ENCODE measurements around the gene BABAM2. TPM values are rescaled to one million over a fixed set of nuclear protein-coding genes. Genes with fewer than 3 reads are reported as not detected.

Gene BABAM2
- total RNA-seq, 1 experiment from 2014 or later = 27.1 TPM

DNA sequence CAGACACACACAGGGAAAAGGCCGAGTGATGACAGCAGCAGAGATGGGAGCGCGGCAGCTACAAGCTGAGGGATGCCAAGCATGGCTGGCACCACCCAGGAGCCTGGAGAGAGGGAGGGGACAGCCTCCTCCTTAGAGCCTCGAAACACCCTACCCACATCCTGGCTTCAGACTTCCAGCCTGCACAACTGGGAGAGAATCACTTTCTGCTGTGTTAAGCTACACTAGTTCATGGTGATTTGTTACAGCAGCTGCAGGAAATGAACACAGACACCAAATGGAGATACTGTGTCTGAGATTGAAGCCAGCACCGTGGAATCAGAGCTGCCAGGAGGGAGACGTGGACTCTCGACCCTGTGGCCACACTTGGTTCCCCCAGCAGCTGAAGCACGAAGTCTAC lies 474.6 kb downstream of the BABAM2 start:
- Mint-ChIP-seq H3K9me3 (no peaks in the 10 kb centered on the region), H3K27ac (no peak overlapping the region), H3K4me3 (no peak overlapping the region), H3K36me3 (ENCODE audit: insufficient read depth in 1 of 3, low read depth in 3 of 3) (no peaks in the 10 kb centered on the region), H3K4me1 (peaks cover 17 to 26% of the 10 kb centered on the region in 2 experiments), H3K27me3 (ENCODE audit: low read depth) (peaks cover 11% of the 10 kb centered on the region)
- H3T11ph ChIP-seq (ENCODE audit: low read length) = no peak overlapping the region
- H3K9me3 ChIP-seq (ENCODE audit: control insufficient read depth, low read depth, low read length) = no peaks in the 10 kb centered on the region
- H2AK5ac ChIP-seq (ENCODE audit: insufficient read length, low read length) = no peak overlapping the region
- no peak overlapping the region for H3K56ac ChIP-seq (ENCODE audit: insufficient read length, low read depth, low read length)
- no peak overlapping the region for H2BK120ac ChIP-seq (ENCODE audit: low read depth, low read length, poor library complexity, severe bottlenecking)
- H4K5ac ChIP-seq (ENCODE audit: insufficient read length, low read depth, low read length) = no peak overlapping the region
- H4K8ac ChIP-seq (replicated peaks; ENCODE audit: insufficient read length, low read depth, low read length) = no peak overlapping the region
- H3K4ac ChIP-seq (ENCODE audit: low read depth, low read length) = no peak overlapping the region
- 0 out of 2 replicates have a peak overlapping the region, but pooled peaks have one; percentile 14 for H3K14ac ChIP-seq (ENCODE audit: insufficient read depth, low read length)
- WGBS (ENCODE audit: extremely low coverage, insufficient read length, low lambda C conversion rate) = no CpG with 5 or more reads among the region's 8 CpGs
- H2AFZ ChIP-seq (ENCODE audit: low read length) = no peak overlapping the region
- no peak overlapping the region for H4K91ac ChIP-seq (ENCODE audit: insufficient read length, low read depth, low read length)
- H4K20me1 ChIP-seq (ENCODE audit: control insufficient read depth, insufficient read depth, insufficient read length) = no peaks in the 10 kb centered on the region
- no peak overlapping the region for H3K18ac ChIP-seq (ENCODE audit: insufficient read length, low read depth, low read length)
- no peak overlapping the region for H3K23ac ChIP-seq (ENCODE audit: insufficient read length, low read depth, low read length)
- no peak overlapping the region for H2BK12ac ChIP-seq (ENCODE audit: insufficient read length, low read depth, low read length)
- no peak overlapping the region for H2BK20ac ChIP-seq (ENCODE audit: low read depth, low read length, poor library complexity, severe bottlenecking)
- H3K4me1 ChIP-seq (ENCODE audit: insufficient read depth, low read length) = no peaks in the 10 kb centered on the region
- TF ChIP-seq, protein P1, sequence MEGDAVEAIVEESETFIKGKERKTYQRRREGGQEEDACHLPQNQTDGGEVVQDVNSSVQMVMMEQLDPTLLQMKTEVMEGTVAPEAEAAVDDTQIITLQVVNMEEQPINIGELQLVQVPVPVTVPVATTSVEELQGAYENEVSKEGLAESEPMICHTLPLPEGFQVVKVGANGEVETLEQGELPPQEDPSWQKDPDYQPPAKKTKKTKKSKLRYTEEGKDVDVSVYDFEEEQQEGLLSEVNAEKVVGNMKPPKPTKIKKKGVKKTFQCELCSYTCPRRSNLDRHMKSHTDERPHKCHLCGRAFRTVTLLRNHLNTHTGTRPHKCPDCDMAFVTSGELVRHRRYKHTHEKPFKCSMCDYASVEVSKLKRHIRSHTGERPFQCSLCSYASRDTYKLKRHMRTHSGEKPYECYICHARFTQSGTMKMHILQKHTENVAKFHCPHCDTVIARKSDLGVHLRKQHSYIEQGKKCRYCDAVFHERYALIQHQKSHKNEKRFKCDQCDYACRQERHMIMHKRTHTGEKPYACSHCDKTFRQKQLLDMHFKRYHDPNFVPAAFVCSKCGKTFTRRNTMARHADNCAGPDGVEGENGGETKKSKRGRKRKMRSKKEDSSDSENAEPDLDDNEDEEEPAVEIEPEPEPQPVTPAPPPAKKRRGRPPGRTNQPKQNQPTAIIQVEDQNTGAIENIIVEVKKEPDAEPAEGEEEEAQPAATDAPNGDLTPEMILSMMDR (conservative IDR thresholded peaks at IDR 0.05) = no peak
- H3K79me1 ChIP-seq (ENCODE audit: insufficient read depth, low read depth, low read length, poor library complexity, severe bottlenecking) = no peaks in the 10 kb centered on the region
- H3K9ac ChIP-seq (ENCODE audit: extremely low read depth, insufficient read length, low read length) = no peak overlapping the region
- no peak overlapping the region for H3K4me2 ChIP-seq (ENCODE audit: insufficient read depth, insufficient read length, low read length)
- H2BK5ac ChIP-seq (ENCODE audit: insufficient read length, low read length) = no peak overlapping the region
- no peak for DNase-seq
- no peak overlapping the region for H3K27ac ChIP-seq (ENCODE audit: insufficient read length, low read depth, low read length)
- no peak overlapping the region for H2BK15ac ChIP-seq (ENCODE audit: low read depth, low read length)
- H3K23me2 ChIP-seq (ENCODE audit: insufficient read length, low read depth, low read length, poor library complexity, severe bottlenecking) = no peaks in the 10 kb centered on the region
- H3K79me2 ChIP-seq (ENCODE audit: insufficient read depth, low read length) = no peaks in the 10 kb centered on the region
- no peaks in the 10 kb centered on the region for H3K27me3 ChIP-seq (ENCODE audit: insufficient read depth, low read length)

Data from H9 (cell line).